D341Med (cell line): ENCODE results near the gene C9orf152.

Experiments used
- DNase-seq: peaks from one replicate; pipeline ENCODE4 v3.0.0; 2012; ENCODE audit warnings: low spot score

Gene C9orf152

DNA sequence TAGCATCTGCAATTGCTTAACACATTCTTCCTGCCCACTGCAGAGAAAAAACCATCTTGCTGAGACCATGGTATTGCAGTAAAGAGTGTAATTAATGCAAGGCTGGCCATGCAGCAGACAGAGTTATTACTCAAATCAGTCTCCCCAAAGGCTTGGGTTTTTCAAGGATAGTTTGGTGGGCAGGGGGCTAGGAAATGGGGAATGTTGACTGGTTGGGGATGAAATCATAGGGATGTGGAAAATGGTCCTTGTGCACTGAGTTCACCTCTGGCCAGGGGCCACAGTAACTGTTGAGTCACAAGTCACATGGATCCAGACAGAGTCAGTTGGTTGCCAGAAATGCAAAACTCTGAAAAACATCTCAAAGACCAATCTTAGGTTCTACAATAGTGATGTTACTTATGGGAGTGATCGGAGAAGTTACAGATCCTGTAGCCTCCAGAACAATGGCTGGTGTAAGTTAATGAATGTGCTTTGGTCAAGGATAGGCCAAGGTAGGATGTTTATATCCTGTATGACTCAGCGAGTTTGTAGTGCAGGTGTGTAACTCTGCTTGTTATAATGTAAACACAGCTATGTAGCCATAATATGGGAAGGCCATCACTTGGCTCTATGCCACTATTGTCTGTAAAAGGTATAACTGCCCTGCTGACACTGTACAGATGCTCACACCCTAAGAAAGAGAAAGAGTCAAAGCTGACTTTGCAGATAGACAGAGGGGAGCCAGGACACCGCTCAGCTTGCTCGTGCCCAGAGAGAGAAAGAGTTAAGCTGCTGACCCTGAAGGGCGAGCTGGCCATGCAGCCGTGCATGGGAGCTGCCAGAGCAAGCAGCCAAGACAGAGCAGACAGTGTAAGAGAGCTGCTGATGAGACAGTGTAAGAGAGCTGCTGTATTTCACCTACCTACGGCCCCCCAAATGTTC lies 27.2 kb downstream of the C9orf152 start:
- no peak for DNase-seq

DNA sequence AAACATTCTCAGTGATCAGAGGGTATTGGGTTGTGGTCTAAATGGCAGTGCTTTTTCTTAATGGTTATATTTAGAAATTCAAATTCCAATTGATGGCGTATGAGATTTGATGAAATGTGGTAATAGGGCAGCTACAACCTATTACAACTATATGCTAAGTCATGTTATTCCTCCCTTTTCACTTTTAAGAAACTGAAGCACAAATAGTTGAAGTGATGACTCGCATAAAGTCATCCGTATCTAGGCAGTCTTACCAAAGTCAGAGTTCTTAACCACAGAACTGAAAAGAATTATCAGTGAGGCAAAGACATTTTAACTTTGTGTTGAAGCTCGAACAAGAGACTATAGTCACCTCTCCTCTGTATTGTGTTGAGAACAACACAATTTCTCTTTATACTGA lies 28.2 kb downstream of the C9orf152 start:
- DNase-seq = no peak

DNA sequence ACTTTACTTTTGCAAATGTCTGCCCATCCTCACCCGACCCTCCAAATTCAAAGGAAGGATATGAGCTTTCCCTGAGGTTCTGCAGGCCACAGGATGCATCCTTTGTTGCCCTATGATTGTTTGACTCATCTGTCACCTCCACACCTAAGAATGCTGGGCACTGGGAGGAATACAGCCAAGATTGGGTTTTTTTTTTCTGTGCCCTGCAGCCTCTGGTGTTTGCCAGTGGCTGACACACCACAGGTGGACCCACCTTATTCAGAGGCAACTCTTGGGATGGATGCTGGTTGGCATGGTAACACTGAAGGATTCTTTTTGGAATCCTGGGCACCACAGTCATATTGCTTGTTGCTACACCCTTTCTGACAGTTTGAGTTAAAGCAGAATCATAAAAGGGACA lies 29.7 kb downstream of the C9orf152 start:
- peak; percentile 3 for DNase-seq

DNA sequence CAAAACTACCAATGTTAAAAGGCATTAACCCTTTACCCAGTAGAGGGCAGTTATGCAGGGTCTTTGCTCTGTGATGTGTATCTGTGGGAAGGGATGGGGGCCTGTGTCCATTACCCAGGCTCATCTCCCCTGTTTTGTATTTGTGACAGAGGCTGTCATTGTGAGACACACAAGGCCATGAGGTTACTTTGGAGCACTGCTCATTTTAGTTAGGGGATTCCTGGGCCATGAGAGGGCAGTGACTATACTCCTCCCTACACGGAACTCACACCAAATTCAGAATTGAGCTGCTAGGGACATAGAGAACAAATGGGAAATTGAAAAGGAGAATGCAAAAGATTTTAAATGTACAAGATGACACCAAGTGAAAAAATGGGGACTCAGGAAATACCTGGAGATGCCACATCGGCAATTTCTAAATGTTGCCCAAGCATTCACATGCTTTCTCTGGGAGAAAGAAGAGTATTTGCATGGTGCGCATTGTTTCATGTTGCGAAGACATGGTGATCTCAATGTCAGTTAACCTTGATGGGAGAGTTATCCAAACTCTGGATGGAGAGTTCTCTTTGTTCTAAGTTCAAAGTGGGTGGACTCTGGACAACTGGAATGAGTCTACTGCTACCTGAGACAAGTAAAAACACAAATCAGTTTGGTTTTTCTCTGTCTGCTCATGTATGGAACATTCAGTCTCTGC lies 32.5 kb downstream of the C9orf152 start:
- no peak for DNase-seq

DNA sequence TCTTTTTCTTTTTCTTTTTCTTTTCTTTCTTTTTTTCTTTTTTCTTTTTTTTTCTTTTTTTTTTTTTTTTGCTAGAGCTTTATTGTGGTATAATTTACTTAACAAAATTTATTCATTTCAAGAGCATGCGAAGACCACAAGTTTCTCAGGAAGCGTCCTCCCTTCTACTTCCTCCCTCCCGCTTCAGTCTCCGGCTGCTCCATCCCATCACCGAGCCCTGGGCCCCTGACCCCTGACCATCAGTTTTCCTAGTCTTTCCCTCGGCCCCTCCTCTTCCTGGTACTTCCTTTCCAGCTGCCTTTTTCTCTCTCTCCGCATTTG lies 34.7 kb downstream of the C9orf152 start:
- no peak for DNase-seq

DNA sequence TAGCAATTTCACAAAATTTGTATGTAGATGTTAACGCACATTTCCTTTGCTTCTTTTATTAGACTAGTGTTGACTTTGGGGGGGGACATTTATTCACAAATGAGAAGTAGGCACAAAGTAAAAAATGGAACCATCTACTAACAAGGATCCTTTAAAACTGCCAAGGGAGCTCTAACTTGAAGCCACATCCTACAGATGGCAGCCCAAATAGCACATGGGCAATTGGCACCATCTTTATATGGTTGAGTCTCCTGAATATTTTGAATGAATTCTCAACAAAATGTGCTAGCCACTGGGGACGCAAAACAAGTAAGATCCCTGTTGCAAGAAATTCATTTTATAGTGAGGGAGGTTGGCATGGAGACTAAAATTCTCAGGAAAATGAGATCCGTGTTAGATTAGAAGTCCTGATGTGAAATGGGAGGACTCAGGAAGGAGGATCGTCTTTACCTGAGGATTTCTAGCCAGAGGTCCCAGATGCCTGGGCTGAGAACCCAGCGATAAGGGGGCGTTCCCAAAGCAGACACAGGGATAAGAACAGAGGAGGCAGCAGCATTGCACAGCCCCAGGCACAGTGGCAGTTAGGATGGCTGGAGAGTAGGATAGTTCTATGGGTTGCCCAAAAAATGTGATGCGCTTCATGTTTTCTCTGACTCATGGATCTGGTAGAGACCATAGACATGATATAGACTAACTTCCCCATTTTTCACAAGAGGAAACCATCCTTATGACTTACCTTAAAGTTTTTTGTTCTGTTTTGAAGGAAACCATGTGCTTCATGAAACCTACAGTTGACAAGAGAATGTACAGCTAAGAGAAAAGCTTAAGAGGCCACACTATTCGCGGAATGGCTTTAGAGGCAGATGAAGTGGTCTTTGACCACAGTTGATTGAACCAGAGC lies 37.4 kb downstream of the C9orf152 start:
- DNase-seq = no peak

DNA sequence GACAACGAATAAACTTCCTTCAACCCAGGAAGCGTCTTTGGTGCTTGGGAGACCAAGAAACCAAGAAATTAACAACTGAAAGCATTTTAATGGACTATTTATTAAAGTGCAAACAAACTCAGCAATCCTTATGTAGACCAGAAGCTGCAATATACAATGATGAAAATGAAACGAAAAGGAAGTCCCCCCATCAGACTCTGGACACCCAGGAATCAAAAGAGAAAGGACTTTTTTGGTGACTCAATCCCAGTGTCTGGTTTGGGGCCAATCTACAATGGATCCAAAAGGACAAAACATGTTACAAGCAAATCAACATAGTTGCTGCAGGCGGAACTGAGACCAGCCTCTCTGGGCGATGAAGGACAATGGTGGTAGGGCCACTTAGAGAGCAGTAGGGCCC lies 39.5 kb downstream of the C9orf152 start:
- DNase-seq = no peak

DNA sequence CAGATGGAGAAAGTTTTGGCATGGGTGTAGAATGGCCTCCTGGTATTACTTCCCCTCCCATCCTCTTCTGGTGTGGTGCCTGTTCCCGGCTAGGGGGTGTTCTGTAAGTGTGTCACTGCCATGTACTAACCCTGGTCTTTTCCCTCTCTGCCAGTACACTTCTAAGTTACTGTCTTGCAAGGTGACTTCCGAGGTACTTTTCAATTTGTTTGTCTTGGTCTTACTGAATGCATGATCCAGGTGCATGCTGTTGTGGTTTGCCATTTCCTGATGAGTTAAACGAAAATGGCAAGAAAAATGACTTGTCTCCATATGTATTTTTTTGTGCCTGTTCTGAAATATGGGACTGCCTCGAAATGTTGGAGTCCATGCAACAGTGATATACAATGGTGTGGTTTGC lies 46.0 kb downstream of the C9orf152 start:
- DNase-seq = no peak

DNA sequence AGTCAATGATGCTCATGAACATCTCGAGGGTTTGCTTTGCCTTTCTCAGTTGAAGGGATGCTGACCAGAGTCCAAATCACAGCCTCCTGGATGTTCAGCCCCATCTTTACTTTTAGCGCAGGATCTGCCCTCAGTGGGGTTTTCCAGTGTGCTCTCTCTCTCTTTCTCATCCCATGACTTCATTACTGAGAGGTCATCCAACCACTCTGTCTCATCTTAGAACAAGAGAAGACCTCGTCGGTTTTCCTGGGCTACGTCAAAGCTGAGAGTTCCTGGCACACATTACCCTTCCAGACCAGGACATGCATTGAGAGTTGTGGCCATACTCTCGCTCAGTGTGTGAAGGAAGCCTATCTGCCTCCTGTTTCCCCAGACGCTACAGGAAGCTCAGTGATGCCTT lies 47.3 kb downstream of the C9orf152 start:
- no peak for DNase-seq

DNA sequence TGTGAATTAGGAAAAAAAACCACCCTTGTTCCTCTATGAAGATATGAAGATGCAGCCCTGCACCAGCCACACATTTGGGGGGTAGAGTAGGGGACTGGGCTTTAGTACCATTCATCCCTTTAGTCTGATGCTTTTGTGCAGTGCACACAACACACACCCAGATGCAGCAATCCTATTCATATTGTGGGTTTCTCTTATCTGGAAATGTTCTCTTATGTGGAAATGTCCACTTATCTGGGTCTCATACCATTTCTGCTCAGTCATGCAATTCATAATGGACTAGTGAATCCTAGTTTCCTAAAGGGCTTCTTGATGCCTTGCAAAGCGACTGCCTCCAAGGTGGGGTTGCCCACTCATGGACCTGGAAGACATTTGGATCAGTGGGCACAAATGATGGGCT lies 47.8 kb downstream of the C9orf152 start:
- DNase-seq = no peak

DNA sequence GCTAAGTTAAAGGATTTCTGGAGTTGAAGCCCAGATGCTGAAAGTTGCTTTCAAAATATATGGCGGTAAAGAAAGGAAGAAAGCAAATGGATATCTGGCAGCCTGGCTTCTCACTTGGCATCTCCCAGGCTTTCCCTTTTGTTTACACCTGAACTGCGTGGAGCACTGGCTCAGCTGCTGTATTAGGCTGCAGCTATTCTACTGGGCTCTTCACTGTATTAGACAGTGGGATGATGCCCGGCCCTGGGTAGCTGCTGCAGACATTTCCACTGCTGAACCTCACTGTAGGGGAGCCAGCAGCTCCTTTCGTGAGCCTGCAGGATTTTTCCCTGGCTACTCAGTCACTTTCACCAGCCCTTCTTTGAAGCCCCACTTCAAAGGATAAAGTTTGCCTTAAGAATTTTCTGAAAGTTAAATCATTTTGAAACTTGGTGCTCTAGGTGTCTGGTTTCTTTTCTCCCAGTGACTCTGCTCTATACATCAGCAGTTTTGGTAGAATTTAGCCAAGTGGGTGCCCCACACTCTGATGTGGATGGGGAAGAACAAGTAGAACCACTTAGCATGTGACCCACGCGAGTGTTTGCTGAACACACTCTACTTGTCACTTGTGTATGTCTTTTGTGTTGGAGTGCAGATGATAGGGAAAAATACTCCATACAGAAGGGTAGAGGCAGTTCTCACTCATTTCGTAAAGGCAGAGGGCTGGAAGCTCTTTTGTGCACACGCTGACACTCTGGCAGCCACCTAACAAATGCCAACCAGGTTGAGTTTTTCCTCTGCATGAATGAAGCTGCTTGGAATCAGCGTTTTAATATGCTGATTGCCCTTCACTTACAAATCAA lies 49.9 kb downstream of the C9orf152 start:
- DNase-seq = no peak

DNA sequence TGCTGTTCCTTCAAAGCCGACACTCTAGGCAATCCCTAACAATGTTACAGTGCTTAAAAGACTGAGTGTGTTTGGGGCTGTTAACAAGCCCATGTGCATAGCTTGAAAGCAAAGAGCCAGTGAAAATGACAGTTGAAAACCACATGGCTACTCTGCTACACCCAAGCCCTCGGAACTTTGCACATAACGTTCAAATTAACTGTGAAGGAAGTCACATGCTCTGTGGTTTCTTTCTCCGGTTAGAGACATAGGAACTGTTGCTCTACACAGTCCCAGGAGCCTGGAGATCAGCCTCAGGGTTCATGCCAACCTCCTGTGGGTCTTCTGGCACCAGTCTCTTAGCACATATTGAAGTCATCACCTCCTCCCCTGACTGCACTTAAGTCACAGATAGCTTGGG lies 51.1 kb downstream of the C9orf152 start:
- DNase-seq = no peak

DNA sequence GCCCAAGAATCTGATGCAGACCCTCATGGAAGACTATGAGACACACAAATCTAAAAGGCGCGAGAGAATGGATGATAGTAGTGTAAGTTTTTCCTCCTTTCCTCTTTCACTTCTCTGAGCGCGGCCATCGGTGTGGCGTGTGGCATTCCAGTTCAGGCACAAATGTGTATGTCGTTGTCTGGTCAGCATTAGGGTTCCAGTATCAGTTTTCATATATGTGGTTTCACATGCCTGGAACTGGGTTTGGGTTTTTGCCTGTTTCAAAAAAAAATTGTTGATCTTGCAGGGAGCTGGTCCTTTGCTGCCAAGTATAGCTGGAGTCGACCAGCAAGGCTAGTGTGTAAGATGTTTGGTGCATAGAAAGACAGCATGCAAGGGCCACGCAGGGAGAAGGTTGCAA lies 51.5 kb downstream of the C9orf152 start:
- DNase-seq = no peak

DNA sequence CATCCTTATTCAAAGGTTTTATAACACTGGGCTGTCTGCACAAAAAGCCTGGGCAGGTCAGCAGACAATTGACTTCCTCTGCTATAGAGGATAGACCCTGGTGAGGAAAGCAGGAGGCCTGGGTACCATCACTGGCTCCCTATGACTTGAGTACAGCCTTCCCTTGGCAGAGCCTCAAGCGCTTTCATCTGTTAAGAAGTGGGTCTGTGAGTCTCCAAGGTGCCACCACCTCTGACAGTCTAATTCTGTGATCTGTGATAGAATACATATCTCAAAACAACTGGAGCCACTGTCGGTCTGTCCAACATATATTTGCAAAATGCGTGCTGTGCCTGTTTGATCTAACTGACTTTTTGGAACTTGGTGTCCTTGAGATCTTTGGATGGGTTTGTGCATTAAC lies 52.2 kb downstream of the C9orf152 start:
- DNase-seq = no peak

DNA sequence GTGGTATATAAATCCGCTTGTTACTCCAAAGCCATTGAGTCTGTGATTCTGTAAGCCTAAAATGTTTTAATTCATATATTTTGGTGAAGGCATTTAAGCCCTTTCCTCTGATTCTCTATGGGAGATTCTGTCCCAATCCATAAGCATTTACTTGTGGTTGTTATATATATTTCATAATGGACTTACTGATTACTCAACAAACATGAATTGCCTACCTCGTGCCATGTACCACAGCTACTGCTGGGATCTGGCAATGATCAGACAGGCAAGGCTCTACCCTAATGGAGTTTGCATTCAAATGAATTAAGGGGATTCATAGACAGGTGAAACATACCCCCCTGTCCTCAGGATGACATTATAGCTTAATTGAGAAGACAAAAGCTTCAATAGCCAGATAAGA lies 54.5 kb downstream of the C9orf152 start:
- no peak for DNase-seq

DNA sequence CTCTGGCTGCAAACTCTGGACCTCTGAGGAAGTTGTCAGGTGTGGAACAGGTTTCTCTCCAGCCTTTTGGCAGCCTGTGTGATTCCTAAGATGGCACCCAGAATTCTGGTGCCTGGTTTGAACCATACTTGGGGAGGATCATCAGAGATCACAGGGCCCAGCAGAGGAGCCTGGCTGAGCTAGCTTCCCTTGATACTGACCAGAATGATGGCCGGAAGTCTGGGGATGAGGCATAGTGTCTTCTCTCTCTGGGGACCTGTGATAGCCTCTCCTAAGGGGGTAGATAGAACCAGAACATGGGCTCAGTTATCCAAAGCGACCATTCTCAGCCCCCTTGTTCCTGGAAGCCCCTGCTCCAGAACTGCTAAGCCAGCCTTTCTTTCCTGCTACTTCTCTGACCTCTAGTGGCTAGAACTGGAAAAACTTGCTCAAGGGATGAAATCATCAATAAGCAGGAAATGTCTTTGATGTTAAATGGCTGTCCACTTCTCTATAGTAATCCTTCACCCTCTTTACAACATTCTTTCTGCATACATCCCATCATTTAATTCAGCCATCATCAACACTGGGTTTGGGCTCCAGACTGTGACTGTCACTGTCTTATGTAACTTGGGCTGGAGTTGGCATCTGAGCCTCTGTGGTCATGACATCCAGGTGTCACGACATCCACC lies 55.1 kb downstream of the C9orf152 start:
- DNase-seq = peak; percentile 64
